ENCODE measurements around the gene CPA5. TPM values are rescaled to one million over a fixed set of nuclear protein-coding genes. Genes with fewer than 3 reads are reported as not detected.

CPA5 gene
- total RNA-seq, 1 experiment from 2014 or later, result not detected

- Mint-ChIP-seq H3K27ac (no peak overlapping the region), H3K4me3 (no peak overlapping the region), H3K9me3 (peaks cover 0 to 3% of the 10 kb centered on the region in 2 experiments; a peak in 3 of 5 replicates), H3K36me3 (ENCODE audit: insufficient read depth in 1 of 3, low read depth in 3 of 3) (no peaks in the 10 kb centered on the region; a peak in 1 of 7 replicates), H3K4me1 (peaks cover 4 to 10% of the 10 kb centered on the region in 2 experiments; a peak in 3 of 4 replicates), H3K27me3 (ENCODE audit: low read depth) (peaks cover 6% of the 10 kb centered on the region)
- no peak overlapping the region for H2BK20ac ChIP-seq (ENCODE audit: low read depth, low read length, poor library complexity, severe bottlenecking)
- no peak overlapping the region for H2BK15ac ChIP-seq (ENCODE audit: low read depth, low read length)
- no peak overlapping the region for H3K4ac ChIP-seq (ENCODE audit: low read depth, low read length)
- no peak overlapping the region for H3K23ac ChIP-seq (ENCODE audit: insufficient read length, low read depth, low read length)
- TF ChIP-seq, protein P1, sequence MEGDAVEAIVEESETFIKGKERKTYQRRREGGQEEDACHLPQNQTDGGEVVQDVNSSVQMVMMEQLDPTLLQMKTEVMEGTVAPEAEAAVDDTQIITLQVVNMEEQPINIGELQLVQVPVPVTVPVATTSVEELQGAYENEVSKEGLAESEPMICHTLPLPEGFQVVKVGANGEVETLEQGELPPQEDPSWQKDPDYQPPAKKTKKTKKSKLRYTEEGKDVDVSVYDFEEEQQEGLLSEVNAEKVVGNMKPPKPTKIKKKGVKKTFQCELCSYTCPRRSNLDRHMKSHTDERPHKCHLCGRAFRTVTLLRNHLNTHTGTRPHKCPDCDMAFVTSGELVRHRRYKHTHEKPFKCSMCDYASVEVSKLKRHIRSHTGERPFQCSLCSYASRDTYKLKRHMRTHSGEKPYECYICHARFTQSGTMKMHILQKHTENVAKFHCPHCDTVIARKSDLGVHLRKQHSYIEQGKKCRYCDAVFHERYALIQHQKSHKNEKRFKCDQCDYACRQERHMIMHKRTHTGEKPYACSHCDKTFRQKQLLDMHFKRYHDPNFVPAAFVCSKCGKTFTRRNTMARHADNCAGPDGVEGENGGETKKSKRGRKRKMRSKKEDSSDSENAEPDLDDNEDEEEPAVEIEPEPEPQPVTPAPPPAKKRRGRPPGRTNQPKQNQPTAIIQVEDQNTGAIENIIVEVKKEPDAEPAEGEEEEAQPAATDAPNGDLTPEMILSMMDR (conservative IDR thresholded peaks at IDR 0.05), result no peak
- no peaks in the 10 kb centered on the region for H3K4me1 ChIP-seq (ENCODE audit: insufficient read depth, low read length)
- H3K9me3 ChIP-seq (ENCODE audit: control insufficient read depth, low read depth, low read length), result no peaks in the 10 kb centered on the region
- H3K56ac ChIP-seq (ENCODE audit: insufficient read length, low read depth, low read length), result no peak overlapping the region
- no peak for DNase-seq
- H3K79me1 ChIP-seq (ENCODE audit: insufficient read depth, low read depth, low read length, poor library complexity, severe bottlenecking), result no peaks in the 10 kb centered on the region
- WGBS (ENCODE audit: extremely low coverage, insufficient read length, low lambda C conversion rate), result no CpG with 5 or more reads among the region's 18 CpGs
- no peak overlapping the region for H2BK12ac ChIP-seq (ENCODE audit: insufficient read length, low read depth, low read length)
- no peak overlapping the region for H2AFZ ChIP-seq (ENCODE audit: low read length)
- no peaks in the 10 kb centered on the region for H4K20me1 ChIP-seq (ENCODE audit: control insufficient read depth, insufficient read depth, insufficient read length)
- H3K27me3 ChIP-seq (ENCODE audit: insufficient read depth, low read length), result no peaks in the 10 kb centered on the region
- H3K27ac ChIP-seq (ENCODE audit: insufficient read length, low read depth, low read length), result no peak overlapping the region
- no peak overlapping the region for H4K5ac ChIP-seq (ENCODE audit: insufficient read length, low read depth, low read length)
- H3K79me2 ChIP-seq (ENCODE audit: insufficient read depth, low read length), result no peaks in the 10 kb centered on the region
- H2AK5ac ChIP-seq (ENCODE audit: insufficient read length, low read length), result no peak overlapping the region
- no peak overlapping the region for H3K14ac ChIP-seq (ENCODE audit: insufficient read depth, low read length)
- no peak overlapping the region for H4K91ac ChIP-seq (ENCODE audit: insufficient read length, low read depth, low read length)
- H3K9ac ChIP-seq (ENCODE audit: extremely low read depth, insufficient read length, low read length), result no peak overlapping the region
- no peak overlapping the region for H3K4me2 ChIP-seq (ENCODE audit: insufficient read depth, insufficient read length, low read length)
- no peak overlapping the region for H2BK120ac ChIP-seq (ENCODE audit: low read depth, low read length, poor library complexity, severe bottlenecking)
- H3T11ph ChIP-seq (ENCODE audit: low read length), result no peak overlapping the region
- H2BK5ac ChIP-seq (ENCODE audit: insufficient read length, low read length), result no peak overlapping the region
- no peak overlapping the region for H3K18ac ChIP-seq (ENCODE audit: insufficient read length, low read depth, low read length)
- no peak overlapping the region for H4K8ac ChIP-seq (replicated peaks; ENCODE audit: insufficient read length, low read depth, low read length)
- H3K23me2 ChIP-seq (ENCODE audit: insufficient read length, low read depth, low read length, poor library complexity, severe bottlenecking), result no peaks in the 10 kb centered on the region
These were observed 38.8 kb downstream of the CPA5 start for GRCh38 chr7:130383187-130383980.
